ENCODE measurements around the gene TPCN1. TPM values are rescaled to one million over a fixed set of nuclear protein-coding genes. Genes with fewer than 3 reads are reported as not detected.

Gene TPCN1
- total RNA-seq, 3 donors from 2014 or later (not counting 1 experiment from before 2014, with no cell fraction given): 7.2 to 21.4 (median 10.7) TPM

- ATAC-seq (no peak), DNase-seq (no peak)
- Mint-ChIP-seq H3K27ac (no peak overlapping the region), H3K27me3 (ENCODE audit: low read depth in 2 of 2) (no peaks in the 10 kb centered on the region), H3K4me1 (peaks cover 0 to 6% of the 10 kb centered on the region in 2 donors), H3K9me3 (no peaks in the 10 kb centered on the region), H3K36me3 (no peaks in the 10 kb centered on the region), H3K4me3 (no peak overlapping the region)
- H3K4me3 ChIP-seq (ENCODE audit: low read length): no peak overlapping the region
- no peaks in the 10 kb centered on the region for H3K9me3 ChIP-seq (ENCODE audit: control insufficient read depth, insufficient read depth, low read length)
- H3K36me3 ChIP-seq (ENCODE audit: control insufficient read depth, insufficient read depth, low read length): peaks cover 34% of the 10 kb centered on the region
- H3K27me3 ChIP-seq (ENCODE audit: control insufficient read depth, insufficient read depth, low read length): no peaks in the 10 kb centered on the region
- 93% methylated on average over 9 of the region's 11 CpGs for WGBS (ENCODE audit: insufficient coverage)
- no peak for TF ChIP-seq CTCF (IDR thresholded peaks at IDR 0.05)
- intact Hi-C loops (cut with micrococcal nuclease): no loop called here
- no peaks in the 10 kb centered on the region for H3K4me1 ChIP-seq (ENCODE audit: control insufficient read depth, insufficient read depth, low read length)
- H3K27ac ChIP-seq (ENCODE audit: low read length): no peak overlapping the region
These were observed 85.1 kb downstream of the TPCN1 start for GRCh38 chr12:113306382-113306781.

- no peak overlapping the region for H3K27ac Mint-ChIP-seq
- no peaks in the 10 kb centered on the region for H3K36me3 Mint-ChIP-seq
- H3K4me3 ChIP-seq (ENCODE audit: low read length): no peak overlapping the region
- no peaks in the 10 kb centered on the region for H3K27me3 ChIP-seq (ENCODE audit: control insufficient read depth, insufficient read depth, low read length)
- WGBS (ENCODE audit: insufficient coverage): 93% methylated on average over 1 of the region's 1 CpG
- ATAC-seq (no peak), DNase-seq (no peak)
- intact Hi-C loops (cut with micrococcal nuclease): no loop called here
- no peak for TF ChIP-seq CTCF (IDR thresholded peaks at IDR 0.05)
- peaks cover 36% of the 10 kb centered on the region for H3K36me3 ChIP-seq (ENCODE audit: control insufficient read depth, insufficient read depth, low read length)
- no peaks in the 10 kb centered on the region for H3K4me1 ChIP-seq (ENCODE audit: control insufficient read depth, insufficient read depth, low read length)
- H3K9me3 ChIP-seq (ENCODE audit: control insufficient read depth, insufficient read depth, low read length): no peaks in the 10 kb centered on the region
- H3K4me3 Mint-ChIP-seq: no peak overlapping the region
- no peak overlapping the region for H3K27ac ChIP-seq (ENCODE audit: low read length)
- H3K4me1 Mint-ChIP-seq: no peaks in the 10 kb centered on the region
- H3K27me3 Mint-ChIP-seq (ENCODE audit: low read depth in 2 of 2): no peaks in the 10 kb centered on the region
- H3K9me3 Mint-ChIP-seq: no peaks in the 10 kb centered on the region
These were observed 89.2 kb downstream of the TPCN1 start for GRCh38 chr12:113310489-113310888.

GRCh38 chr12:113314121-113314529 lies 92.9 kb downstream of the TPCN1 start:
- no peak overlapping the region for H3K4me3 ChIP-seq (ENCODE audit: low read length)
- no peak for DNase-seq
- H3K9me3 Mint-ChIP-seq: no peaks in the 10 kb centered on the region
- TF ChIP-seq CTCF (IDR thresholded peaks at IDR 0.05): no peak
- H3K36me3 ChIP-seq (ENCODE audit: control insufficient read depth, insufficient read depth, low read length): peaks cover 36% of the 10 kb centered on the region
- H3K9me3 ChIP-seq (ENCODE audit: control insufficient read depth, insufficient read depth, low read length): no peaks in the 10 kb centered on the region
- intact Hi-C loops (cut with micrococcal nuclease): no loop called here
- H3K4me3 Mint-ChIP-seq: no peak overlapping the region
- no peaks in the 10 kb centered on the region for H3K27me3 Mint-ChIP-seq (ENCODE audit: low read depth in 2 of 2)
- H3K4me1 ChIP-seq (ENCODE audit: control insufficient read depth, insufficient read depth, low read length): no peaks in the 10 kb centered on the region
- H3K27ac Mint-ChIP-seq: no peak overlapping the region
- H3K36me3 Mint-ChIP-seq: no peaks in the 10 kb centered on the region
- ATAC-seq: no peak
- no peak overlapping the region for H3K27ac ChIP-seq (ENCODE audit: low read length)
- no peaks in the 10 kb centered on the region for H3K27me3 ChIP-seq (ENCODE audit: control insufficient read depth, insufficient read depth, low read length)
- 82% methylated on average over 5 of the region's 7 CpGs for WGBS (ENCODE audit: insufficient coverage)
- H3K4me1 Mint-ChIP-seq: no peaks in the 10 kb centered on the region

GRCh38 chr12:113315358-113315757 lies 94.1 kb downstream of the TPCN1 start:
- Histone ChIP-seq H3K4me3 (ENCODE audit: low read length) (no peak overlapping the region), H3K27ac (ENCODE audit: low read length) (no peak overlapping the region), H3K36me3 (ENCODE audit: control insufficient read depth, insufficient read depth, low read length) (peaks cover 34% of the 10 kb centered on the region), H3K9me3 (ENCODE audit: control insufficient read depth, insufficient read depth, low read length) (no peaks in the 10 kb centered on the region), H3K4me1 (ENCODE audit: control insufficient read depth, insufficient read depth, low read length) (no peaks in the 10 kb centered on the region), H3K27me3 (ENCODE audit: control insufficient read depth, insufficient read depth, low read length) (no peaks in the 10 kb centered on the region)
- intact Hi-C loops (cut with micrococcal nuclease): no loop called here
- no peak for ATAC-seq
- no peak for DNase-seq
- Mint-ChIP-seq H3K27me3 (ENCODE audit: low read depth in 2 of 2) (no peaks in the 10 kb centered on the region), H3K27ac (no peak overlapping the region), H3K4me3 (no peak overlapping the region), H3K4me1 (no peaks in the 10 kb centered on the region), H3K36me3 (no peaks in the 10 kb centered on the region), H3K9me3 (no peaks in the 10 kb centered on the region)
- no peak for TF ChIP-seq CTCF (IDR thresholded peaks at IDR 0.05)
- WGBS (ENCODE audit: insufficient coverage): 97% methylated on average over 9 of the region's 9 CpGs

All from natural killer cell (primary cell).